ENCODE data around the gene SPX. TPM values are rescaled to one million over a fixed set of nuclear protein-coding genes. Genes with fewer than 3 reads are reported as not detected.

The SPX gene
- total RNA-seq, 1 experiment from 2014 or later = 6.9 TPM

- no TSS peak for BruUV-seq (replicated peaks)
- H3K27me3 Mint-ChIP-seq (ENCODE audit: insufficient read depth, unreplicated experiment) = no peaks in the 10 kb centered on the region
- H3K9me3 ChIP-seq = no peaks in the 10 kb centered on the region
- H3K4me1 ChIP-seq = peaks cover 6% of the 10 kb centered on the region; the same call in 1 of the 2 replicates
- H3K36me3 Mint-ChIP-seq (ENCODE audit: insufficient read depth, unreplicated experiment) = no peaks in the 10 kb centered on the region
- no peak for DNase-seq
- no peaks in the 10 kb centered on the region for H3K36me3 ChIP-seq (ENCODE audit: control insufficient read depth, insufficient read depth, low read length)
- no peak overlapping the region for H3K4me3 ChIP-seq (ENCODE audit: low read depth, low read length)
- ChIA-PET CTCF (no interaction called here), POLR2A (no interaction called here)
- no peak overlapping the region for H3K4me3 Mint-ChIP-seq (ENCODE audit: unreplicated experiment)
- no peaks in the 10 kb centered on the region for H3K27me3 ChIP-seq (replicated peaks; ENCODE audit: control insufficient read depth, insufficient read depth, low read length)
- no peaks in the 10 kb centered on the region for H3K9me3 Mint-ChIP-seq (ENCODE audit: unreplicated experiment)
- intact Hi-C loops (cut with micrococcal nuclease; ENCODE audit: unreplicated experiment) = no loop called here
- H3K4me1 Mint-ChIP-seq (ENCODE audit: low read depth, unreplicated experiment) = peaks cover 6% of the 10 kb centered on the region
- no peak overlapping the region for H3K27ac Mint-ChIP-seq (ENCODE audit: unreplicated experiment)
- no peak for TF ChIP-seq CTCF (IDR thresholded peaks at IDR 0.05; ENCODE audit: insufficient read depth in 1 of 2, low read depth in 1 of 2, low read length in 1 of 2, severe bottlenecking in 1 of 2, unreplicated experiment in 1 of 2)
These were observed 20.6 kb downstream of the SPX start for GRCh38 chr12:21546716-21547115.

- Histone ChIP-seq H3K36me3 (ENCODE audit: control insufficient read depth, insufficient read depth, low read length) (no peaks in the 10 kb centered on the region), H3K4me3 (ENCODE audit: low read depth, low read length) (no peak overlapping the region), H3K9me3 (no peaks in the 10 kb centered on the region), H3K27me3 (replicated peaks; ENCODE audit: control insufficient read depth, insufficient read depth, low read length) (no peaks in the 10 kb centered on the region), H3K4me1 (peaks cover 6% of the 10 kb centered on the region; the same call in 1 of the 2 replicates)
- Mint-ChIP-seq H3K4me1 (ENCODE audit: low read depth, unreplicated experiment) (peaks cover 6% of the 10 kb centered on the region), H3K9me3 (ENCODE audit: unreplicated experiment) (no peaks in the 10 kb centered on the region), H3K27ac (ENCODE audit: unreplicated experiment) (no peak overlapping the region), H3K27me3 (ENCODE audit: insufficient read depth, unreplicated experiment) (no peaks in the 10 kb centered on the region), H3K4me3 (ENCODE audit: unreplicated experiment) (no peak overlapping the region), H3K36me3 (ENCODE audit: insufficient read depth, unreplicated experiment) (no peaks in the 10 kb centered on the region)
- TF ChIP-seq CTCF (IDR thresholded peaks at IDR 0.05; ENCODE audit: insufficient read depth in 1 of 2, low read depth in 1 of 2, low read length in 1 of 2, severe bottlenecking in 1 of 2, unreplicated experiment in 1 of 2) = no peak
- ChIA-PET POLR2A (no interaction called here), CTCF (no interaction called here)
- intact Hi-C loops (cut with micrococcal nuclease; ENCODE audit: unreplicated experiment) = no loop called here
- no TSS peak for BruUV-seq (replicated peaks)
- DNase-seq = no peak
These were observed 21.3 kb downstream of the SPX start for GRCh38 chr12:21547437-21547836.

- Histone ChIP-seq H3K4me1 (peaks cover 14% of the 10 kb centered on the region), H3K9me3 (no peaks in the 10 kb centered on the region), H3K4me3 (ENCODE audit: low read depth, low read length) (no peak overlapping the region), H3K36me3 (ENCODE audit: control insufficient read depth, insufficient read depth, low read length) (no peaks in the 10 kb centered on the region), H3K27me3 (replicated peaks; ENCODE audit: control insufficient read depth, insufficient read depth, low read length) (no peaks in the 10 kb centered on the region)
- H3K27ac Mint-ChIP-seq (ENCODE audit: unreplicated experiment) = no peak overlapping the region
- ChIA-PET CTCF (interaction anchor here (0.6 kb wide), 1 partner anchor 90 kb away, joined by 6 read pairs; no protein-coding TSS in a partner anchor), POLR2A (no interaction called here)
- H3K9me3 Mint-ChIP-seq (ENCODE audit: unreplicated experiment) = no peaks in the 10 kb centered on the region
- no TSS peak for BruUV-seq (replicated peaks)
- no peaks in the 10 kb centered on the region for H3K27me3 Mint-ChIP-seq (ENCODE audit: insufficient read depth, unreplicated experiment)
- intact Hi-C loops (cut with micrococcal nuclease; ENCODE audit: unreplicated experiment) = no loop called here
- DNase-seq = no peak
- no peaks in the 10 kb centered on the region for H3K36me3 Mint-ChIP-seq (ENCODE audit: insufficient read depth, unreplicated experiment)
- H3K4me1 Mint-ChIP-seq (ENCODE audit: low read depth, unreplicated experiment) = peaks cover 17% of the 10 kb centered on the region
- H3K4me3 Mint-ChIP-seq (ENCODE audit: unreplicated experiment) = no peak overlapping the region
- TF ChIP-seq CTCF (IDR thresholded peaks at IDR 0.05; ENCODE audit: insufficient read depth in 1 of 2, low read depth in 1 of 2, low read length in 1 of 2, severe bottlenecking in 1 of 2, unreplicated experiment in 1 of 2) = no peak
These were observed 25.9 kb downstream of the SPX start for GRCh38 chr12:21551841-21552465.

Data from Caco-2 (cell line).